GM19099 (cell line): ENCODE results near the gene SND1.

Experiments
- POLR2A ChIP-seq: IDR thresholded peaks from 3 replicates; pipeline ENCODE4 v1.6.1; 2011; ENCODE audit warnings: low read depth; ENCODE audit not compliant: insufficient read length; ENCODE audit errors: extremely low read depth

SND1 gene

DNA sequence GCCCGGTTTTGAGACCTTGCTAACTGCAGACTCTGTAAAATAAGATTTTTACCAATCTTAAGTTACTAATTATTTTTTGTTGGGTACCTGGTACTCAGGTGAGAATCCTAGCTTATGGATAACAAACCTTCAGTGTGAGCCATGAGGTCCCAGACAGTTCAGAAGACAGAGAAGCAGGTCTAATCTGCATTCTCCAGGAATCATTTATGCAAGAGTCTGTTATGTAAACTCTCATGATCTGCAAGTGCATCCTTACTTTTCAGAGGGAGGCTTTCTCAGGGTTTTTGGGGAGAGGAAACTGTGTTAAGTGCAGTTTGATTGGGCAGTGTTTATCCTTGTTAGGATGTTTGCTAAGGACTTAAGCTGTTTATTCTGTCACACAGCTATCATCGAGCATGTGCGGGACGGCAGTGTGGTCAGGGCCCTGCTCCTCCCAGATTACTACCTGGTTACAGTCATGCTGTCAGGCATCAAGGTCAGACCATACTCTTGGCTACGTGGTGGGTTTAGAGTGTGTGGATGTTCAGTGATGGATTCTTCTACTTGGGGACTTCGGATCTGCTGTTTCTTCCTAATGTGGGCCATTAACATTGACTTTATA is 50.2 kb downstream of the SND1 start:
- TF ChIP-seq POLR2A = no peak

DNA sequence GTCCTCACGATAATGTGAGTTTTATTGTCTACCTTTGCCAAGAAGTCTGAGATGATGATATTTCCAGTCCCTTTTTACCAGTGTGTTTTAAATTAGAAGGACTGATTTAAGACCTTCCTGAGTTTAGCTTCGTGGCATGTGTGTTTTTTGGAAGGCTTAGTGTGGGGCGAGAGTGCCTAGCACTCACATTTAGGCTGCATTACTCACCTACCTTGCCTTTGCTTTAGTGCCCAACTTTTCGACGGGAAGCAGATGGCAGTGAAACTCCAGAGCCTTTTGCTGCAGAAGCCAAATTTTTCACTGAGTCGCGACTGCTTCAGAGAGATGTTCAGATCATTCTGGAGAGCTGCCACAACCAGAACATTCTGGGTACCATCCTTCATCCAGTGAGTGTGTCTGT is 50.9 kb downstream of the SND1 start:
- TF ChIP-seq POLR2A = no peak

DNA sequence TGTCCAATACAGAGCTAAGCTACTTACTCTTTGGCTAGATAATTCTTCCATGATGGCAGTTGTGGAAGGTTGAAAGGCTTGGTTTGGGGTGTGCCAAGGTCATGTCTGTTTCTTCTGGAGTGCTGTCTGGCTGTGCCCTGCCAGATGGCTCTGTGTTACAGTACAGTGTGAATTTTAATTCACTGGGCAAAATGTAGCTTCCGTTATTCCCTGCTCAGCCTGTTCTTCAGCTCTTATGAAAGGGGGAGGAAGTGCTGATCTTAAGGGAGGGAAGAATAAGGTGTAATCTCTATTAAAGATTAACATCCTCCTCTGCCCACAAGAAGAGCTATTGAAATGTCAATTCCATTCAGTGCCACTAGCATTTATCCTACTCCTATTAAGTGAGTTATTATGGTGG is 52.2 kb downstream of the SND1 start:
- TF ChIP-seq POLR2A = no peak

DNA sequence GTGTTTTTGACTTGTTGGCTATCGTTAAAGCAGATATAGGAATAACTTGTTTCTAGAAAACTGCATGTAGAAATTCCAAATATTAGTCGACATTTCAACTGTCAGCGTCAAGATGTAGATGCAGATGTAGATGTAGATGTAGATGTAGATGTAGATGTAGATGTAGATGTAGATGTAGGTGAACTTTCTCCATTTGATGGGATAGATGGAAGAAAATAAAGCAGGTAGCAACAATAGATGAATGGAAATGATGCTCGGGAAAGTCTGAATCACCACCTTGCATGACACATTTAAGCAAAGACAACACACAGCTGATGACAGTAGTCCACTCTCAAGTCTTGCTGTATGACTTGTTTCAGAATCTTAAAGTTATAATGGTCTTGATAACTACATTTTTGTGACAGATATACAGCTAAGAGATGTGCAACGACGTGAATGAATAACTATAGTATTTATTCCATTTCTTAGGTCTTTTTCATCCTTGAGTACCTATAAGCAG is 53.5 kb downstream of the SND1 start:
- no peak for TF ChIP-seq POLR2A

DNA sequence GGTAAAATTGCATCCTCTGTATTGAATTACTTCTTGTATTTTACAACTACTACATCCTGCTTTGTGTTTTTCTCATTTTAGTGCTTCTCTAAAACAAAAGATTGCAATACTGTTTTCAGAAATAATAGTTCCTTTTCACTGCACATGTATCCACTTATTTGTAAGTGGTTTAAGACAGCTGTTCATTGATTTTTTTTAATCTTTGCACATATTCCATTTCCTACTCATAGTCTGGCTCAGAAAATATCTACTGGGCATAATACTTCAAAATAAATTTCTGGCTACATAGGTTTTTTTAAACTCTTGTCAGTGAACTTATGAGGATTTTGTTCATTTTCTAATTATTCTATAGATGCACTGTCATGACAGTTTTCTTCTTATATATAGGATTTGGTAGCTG is 54.8 kb downstream of the SND1 start:
- no peak for TF ChIP-seq POLR2A

DNA sequence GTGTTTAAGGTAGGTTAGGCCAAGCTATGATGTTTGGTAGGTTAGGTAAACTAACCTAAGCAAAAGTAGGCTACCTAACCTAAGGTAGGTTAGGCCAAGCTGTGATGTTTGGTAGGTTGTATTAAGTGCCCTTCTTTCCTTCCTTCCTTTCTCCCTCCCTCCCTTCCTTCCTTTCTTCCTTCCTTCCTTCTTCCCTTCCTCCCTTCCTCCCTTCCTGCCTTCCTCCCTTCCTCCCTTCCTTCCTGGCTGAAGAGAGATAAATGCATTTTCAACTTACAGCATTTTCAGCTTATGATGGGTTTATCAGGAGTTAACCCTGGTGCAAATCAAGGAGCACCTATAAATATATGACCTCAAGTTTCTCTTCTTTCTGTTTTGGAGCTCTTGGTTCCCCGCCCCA is 56.2 kb downstream of the SND1 start:
- no peak for TF ChIP-seq POLR2A

DNA sequence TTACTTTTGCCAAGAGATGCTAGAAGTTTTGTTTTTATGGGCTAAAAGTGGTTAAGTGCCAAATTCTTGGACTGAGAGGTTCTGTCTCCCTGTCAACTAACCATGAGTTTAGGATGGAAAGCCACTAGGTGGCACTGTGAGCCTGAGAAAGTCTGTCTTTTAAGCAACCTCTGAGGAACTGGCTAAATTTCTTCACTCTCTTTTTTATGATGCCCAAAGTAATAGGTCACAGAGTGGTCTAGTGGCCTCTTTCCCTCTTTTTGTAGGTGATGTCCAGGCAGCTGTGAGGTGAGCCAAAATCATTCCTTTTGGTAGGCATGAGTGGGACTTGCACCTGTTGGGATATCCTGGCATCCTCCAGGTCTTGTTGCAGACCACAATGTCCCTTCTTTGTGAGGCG is 56.8 kb downstream of the SND1 start:
- TF ChIP-seq POLR2A = no peak

DNA sequence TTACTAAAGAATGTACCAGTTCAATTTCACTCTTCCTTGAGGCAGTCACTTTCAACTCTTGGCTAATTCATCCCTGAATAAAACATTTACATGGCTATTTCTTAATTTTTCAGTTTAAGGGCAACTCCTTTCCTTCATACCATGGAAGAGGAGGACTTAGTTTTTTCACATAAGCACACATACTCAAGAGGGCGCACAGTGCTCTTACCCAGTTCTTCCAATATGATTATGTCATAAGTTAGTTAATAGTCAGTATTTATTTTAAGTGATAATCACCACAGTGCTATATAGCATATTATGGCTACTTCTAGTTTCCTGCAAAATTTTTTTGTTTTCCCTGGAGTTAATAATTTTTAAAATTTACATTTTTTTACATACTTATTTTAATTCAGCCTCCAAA is 58.6 kb downstream of the SND1 start:
- TF ChIP-seq POLR2A = no peak

DNA sequence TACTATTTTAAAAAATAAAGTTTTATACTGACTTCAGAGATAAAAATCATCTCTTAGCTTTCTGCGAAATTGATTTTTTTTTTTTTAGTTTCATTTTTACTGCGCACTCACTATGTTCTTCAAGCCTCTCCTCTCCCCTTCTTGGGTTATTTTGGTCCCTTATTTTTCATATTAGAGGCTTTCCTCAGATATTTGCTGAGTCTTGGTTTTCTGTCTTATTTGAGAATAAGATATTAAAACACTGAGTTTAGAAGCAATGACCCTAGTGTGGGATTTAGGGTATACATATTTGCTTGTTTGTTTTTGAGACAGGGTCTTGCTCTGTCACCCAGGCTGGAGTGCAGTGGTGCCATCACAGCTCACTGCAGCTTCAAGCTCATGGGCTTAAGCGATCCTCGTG is 59.9 kb downstream of the SND1 start:
- no peak for TF ChIP-seq POLR2A

DNA sequence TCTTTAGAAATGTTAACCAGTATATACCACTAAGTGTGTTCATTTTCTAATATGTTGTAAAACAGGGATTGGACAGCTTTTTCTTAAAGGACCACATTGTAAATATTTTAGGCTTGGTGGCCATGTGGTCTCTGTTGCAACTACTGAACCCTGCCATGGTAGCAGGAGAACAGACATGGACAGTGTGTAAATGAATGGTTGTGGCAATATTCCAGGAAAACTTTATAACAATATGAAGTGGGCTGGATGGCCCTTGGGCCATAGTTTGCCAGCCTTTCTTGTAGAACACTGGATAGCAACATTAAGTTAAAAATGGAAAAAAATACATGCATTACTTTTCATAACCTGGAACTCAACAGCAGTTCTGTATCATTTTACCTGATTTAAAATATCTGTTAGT is 61.0 kb downstream of the SND1 start:
- no peak for TF ChIP-seq POLR2A

DNA sequence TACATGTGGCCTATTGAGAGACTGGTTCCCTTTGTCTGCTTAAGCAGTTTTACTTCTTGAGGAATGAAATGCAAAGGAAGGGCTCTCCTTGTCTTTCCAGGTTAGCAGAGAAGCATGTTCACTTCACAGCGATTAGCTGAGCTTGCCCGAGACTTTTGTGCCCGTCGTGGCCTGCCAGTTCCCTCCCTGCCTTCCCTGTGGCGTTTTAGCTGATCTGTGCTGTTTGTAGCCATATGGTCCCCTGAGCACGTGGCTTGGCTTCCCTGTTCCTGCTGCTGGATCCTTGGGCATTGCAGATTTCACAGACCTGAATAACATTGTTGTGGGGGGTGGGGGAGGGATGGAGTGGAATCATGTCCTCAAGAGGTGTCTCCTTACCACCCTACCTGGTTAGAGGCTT is 61.8 kb downstream of the SND1 start:
- TF ChIP-seq POLR2A = no peak

DNA sequence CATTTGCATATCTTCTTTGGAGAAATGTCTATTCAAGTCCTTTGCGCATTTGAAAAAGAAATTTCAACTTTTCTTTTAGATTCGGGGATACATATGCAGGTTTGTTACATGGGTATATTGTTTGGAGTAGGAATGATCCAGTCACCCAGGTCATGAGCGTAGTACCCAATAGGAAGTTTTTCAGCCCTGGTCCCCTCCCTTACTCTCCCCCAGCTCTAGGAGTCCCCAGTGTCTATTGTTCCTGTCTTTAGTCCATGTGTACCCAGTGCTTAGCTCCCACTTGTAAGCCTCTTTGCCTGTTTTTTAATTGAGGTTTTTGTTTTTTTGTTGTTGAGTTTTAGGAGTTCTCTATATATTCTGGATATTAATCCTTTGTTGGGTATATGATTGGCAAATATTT is 63.3 kb downstream of the SND1 start:
- no peak for TF ChIP-seq POLR2A

DNA sequence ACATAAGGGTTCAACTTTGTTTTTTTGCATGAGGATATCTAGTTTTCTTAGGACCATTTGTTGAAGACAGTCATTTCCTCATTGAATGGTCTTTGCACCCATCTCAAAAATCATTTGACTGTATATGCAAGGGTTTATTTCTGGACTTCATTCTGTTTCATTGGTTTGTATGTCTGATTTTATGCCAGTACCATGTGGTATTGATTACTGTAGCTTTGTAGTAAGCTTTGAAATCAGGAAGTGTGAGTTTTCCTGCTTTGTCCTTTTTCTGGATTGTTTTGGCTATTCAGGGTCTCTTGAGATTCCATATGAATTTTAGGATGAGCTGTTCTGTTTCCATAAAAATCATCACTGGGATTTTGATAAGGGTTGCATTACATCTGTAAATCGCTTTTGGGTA is 63.9 kb downstream of the SND1 start:
- no peak for TF ChIP-seq POLR2A

DNA sequence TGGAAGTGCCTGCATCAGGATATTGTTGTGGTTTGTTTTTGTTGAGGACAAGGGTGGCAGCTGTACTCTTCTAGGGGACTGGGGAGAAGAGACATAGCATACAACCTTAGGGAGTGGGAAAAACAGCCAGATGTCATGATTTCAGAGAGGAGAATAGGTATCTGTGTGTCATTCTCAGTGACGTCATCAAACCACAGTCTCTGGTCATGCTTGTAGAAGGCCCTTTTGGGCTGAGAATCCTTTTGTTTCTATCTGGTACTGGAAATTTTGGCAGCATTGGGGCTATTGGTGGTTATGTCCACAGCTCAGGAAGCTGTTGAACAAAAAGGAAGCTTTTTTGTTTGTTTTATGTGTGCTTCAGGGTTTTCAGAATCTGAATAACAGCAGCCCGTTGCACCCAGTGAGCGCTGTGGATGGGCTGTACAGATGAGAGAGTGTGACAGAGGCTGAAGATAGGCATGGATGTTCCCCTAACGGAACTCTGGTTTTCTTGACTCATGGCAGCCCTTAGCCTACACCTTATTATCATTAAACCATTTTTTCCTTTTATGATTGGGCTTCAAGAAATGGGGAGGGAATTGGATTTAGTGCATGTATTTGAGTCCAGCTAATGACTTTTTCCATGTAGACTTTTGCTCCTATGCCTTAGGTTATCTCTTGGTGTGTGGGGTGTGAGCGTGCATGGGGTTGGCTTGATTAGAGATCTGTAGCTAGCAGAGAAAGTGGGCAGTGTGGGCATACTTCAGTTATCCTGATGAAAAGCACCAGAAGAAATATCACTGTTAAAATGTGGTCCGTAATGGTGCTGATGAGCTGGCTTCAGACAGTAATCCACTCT is 65.7 kb downstream of the SND1 start:
- TF ChIP-seq POLR2A = no peak

DNA sequence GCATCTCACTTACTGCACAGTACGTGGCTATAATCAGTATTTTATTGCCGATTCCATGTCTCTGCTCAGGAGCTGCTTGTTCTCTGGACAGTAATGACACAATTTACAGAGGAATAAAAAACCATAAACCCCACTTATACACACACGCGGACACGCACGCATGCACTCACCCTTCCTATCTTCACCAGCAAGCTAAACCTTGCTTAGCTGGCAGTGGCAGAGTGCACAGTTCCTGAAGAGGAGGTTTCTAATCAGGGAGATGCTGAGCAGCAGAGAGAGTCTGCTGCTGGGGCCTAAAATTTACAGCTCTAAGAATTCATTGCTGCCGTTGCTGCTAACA is 66.3 kb downstream of the SND1 start:
- no peak for TF ChIP-seq POLR2A

DNA sequence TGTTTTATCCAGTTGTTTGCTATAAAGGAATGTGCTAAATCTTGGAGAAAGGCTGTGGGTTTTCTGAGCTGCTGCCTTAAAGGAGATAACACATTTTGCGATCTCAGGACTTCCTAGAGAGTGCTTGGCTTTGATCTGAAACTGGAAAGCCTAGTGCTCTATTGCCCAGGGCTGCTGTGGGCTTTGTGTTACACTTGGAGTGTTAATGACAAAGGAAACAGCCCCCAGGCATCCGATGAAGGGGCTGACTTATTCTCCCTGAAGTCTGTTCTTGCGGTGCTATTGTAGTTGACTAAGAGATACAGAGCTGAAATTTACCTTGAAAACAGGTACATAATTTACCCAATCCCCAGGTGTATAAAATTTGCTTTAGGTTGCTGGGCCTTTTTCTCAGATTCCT is 74.5 kb downstream of the SND1 start:
- no peak for TF ChIP-seq POLR2A
